Panc1 (cell line): ENCODE data around the gene SPAM1. TPM values are rescaled to one million over a fixed set of nuclear protein-coding genes. Genes with fewer than 3 reads are reported as not detected.

ENCODE experiments used
- ATAC-seq: fragments of 200-7000 bp; cut with Tn5 transposase; 2 replicates; pipeline ENCODE4 v1.9.1; 2020; ENCODE audit warnings: mild to moderate bottlenecking, moderate library complexity
- BruUV-seq: library from RNA; stranded (reverse); fragments of 400-500 nt; replicated peaks from 2 replicates; lab custom pipeline; 2021; lab: Mats Ljungman, UMichigan
- CTCF ChIA-PET: fragments of 300-600 bp; sonication (Branson Sonifier 250); formaldehyde crosslinking; loops from one replicate; lab custom pipeline; 2022; ENCODE audit warnings: antibody characterized with exemption; lab: Charles Lee
- POLR2A ChIA-PET: fragments of 300-600 bp; sonication (Branson Sonifier 250); formaldehyde crosslinking; loops from one replicate; lab custom pipeline; 2022; ENCODE audit warnings: antibody characterized with exemption; lab: Charles Lee
- DNase-seq: peaks from one replicate; pipeline ENCODE4 v3.0.0-alpha.2; 2010; ENCODE audit warnings: low read depth, low spot score
- H3K27ac ChIP-seq: 2 replicates; pipeline ENCODE4 v1.5.1; 2011; ENCODE audit warnings: mild to moderate bottlenecking, low read length, inconsistent platforms
- H3K27me3 ChIP-seq: fragments of 200-500 bp; sonication (Bioruptor generic); 2 replicates; pipeline ENCODE4 v1.6.0; 2014; ENCODE audit warnings: low read length, inconsistent platforms; ENCODE audit not compliant: control insufficient read depth, insufficient read depth
- H3K36me3 ChIP-seq: fragments of 200-500 bp; sonication (Bioruptor generic); 2 replicates; pipeline ENCODE4 v1.5.1; 2014; ENCODE audit warnings: inconsistent platforms, mild to moderate bottlenecking, low read length, moderate library complexity; ENCODE audit not compliant: control insufficient read depth, insufficient read depth
- H3K4me1 ChIP-seq: 2 replicates; pipeline ENCODE4 v1.5.1; 2011; ENCODE audit warnings: inconsistent platforms, mild to moderate bottlenecking, low read length, moderate library complexity; ENCODE audit not compliant: control insufficient read depth, insufficient read depth
- H3K4me3 ChIP-seq, 2 experiments: 2 replicates each; pipeline ENCODE4 v1.5.1; 2011 to 2012; ENCODE audit warnings: low read depth in 2 of 2, low read length in 2 of 2, mild to moderate bottlenecking in 2 of 2, inconsistent platforms in 1 of 2, moderate library complexity in 1 of 2
- H3K9me3 ChIP-seq: fragments of 200-500 bp; sonication (Bioruptor generic); 2 replicates; pipeline ENCODE4 v1.5.1; 2014; ENCODE audit warnings: low read depth, mild to moderate bottlenecking, inconsistent platforms, low read length, moderate library complexity; ENCODE audit not compliant: control insufficient read depth, insufficient read depth
- CTCF ChIP-seq: fragments of 450-650 bp; IDR thresholded peaks from 2 replicates; pipeline ENCODE4 v1.5.1; 2017; ENCODE audit warnings: mild to moderate bottlenecking
- POLR2AphosphoS5 ChIP-seq: IDR thresholded peaks from 2 replicates; pipeline ENCODE4 v1.6.1; 2012; ENCODE audit warnings: mild to moderate bottlenecking, low read depth, low read length, moderate library complexity
- REST ChIP-seq, 2 experiments: IDR thresholded peaks; 2 replicates each; pipeline ENCODE4 v1.6.1; 2011 to 2012; ENCODE audit warnings: low read depth in 2 of 2, control low read depth in 1 of 2, low read length in 1 of 2, mild to moderate bottlenecking in 1 of 2, moderate library complexity in 1 of 2; ENCODE audit not compliant: insufficient read depth in 1 of 2
- SIN3A ChIP-seq: IDR thresholded peaks from 2 replicates; pipeline ENCODE4 v1.6.1; 2012; ENCODE audit warnings: low read depth, mild to moderate bottlenecking, low read length, moderate library complexity, borderline replicate concordance; ENCODE audit not compliant: insufficient read depth
- TCF7L2 ChIP-seq: IDR thresholded peaks from 2 replicates; pipeline ENCODE4 v1.6.1; 2011; ENCODE audit warnings: mild to moderate bottlenecking, low read depth, low read length, inconsistent platforms
- in situ Hi-C: cut with HindIII; loops from 2 replicates; pipeline ENCODE4 v1.10.0; 2016; ENCODE audit warnings: low sequenced_read_pairs, low pct_unique_long_range_greater_than_20kb
- intact Hi-C: fragments of 100-400 bp; cut with micrococcal nuclease; formaldehyde crosslinking; loops from one replicate; pipeline ENCODE4 v1.10.0; 2022; ENCODE audit not compliant: unreplicated experiment
- total RNA-seq: library from RNA; stranded (reverse); gene quantifications from one replicate; pipeline ENCODE4 v1.2.1, GENCODE V29; 2021; ENCODE audit not compliant: unreplicated experiment

The SPAM1 gene
- total RNA-seq, 1 experiment from 2014 or later: not detected

GRCh38 chr7:123987445-123987844 is 62.4 kb downstream of the SPAM1 start:
- POLR2A ChIA-PET: no interaction called here
- Histone ChIP-seq H3K4me1 (no peaks in the 10 kb centered on the region), H3K4me3 (no peak overlapping the region), H3K9me3 (no peaks in the 10 kb centered on the region), H3K27me3 (no peaks in the 10 kb centered on the region), H3K27ac (no peak overlapping the region), H3K36me3 (no peaks in the 10 kb centered on the region)
- CTCF ChIA-PET: no interaction called here
- in situ Hi-C loops (no loop called here), intact Hi-C loops (no loop called here)
- BruUV-seq: no TSS peak
- ATAC-seq (no peak), DNase-seq (no peak)
- TF ChIP-seq REST (IDR thresholded peaks at IDR 0.05; ENCODE audit: insufficient read depth in 1 of 2, low read depth in 2 of 2, low read length in 1 of 2) (no peak), POLR2AphosphoS5 (no peak), CTCF (no peak), TCF7L2 (no peak), SIN3A (no peak)

- in situ Hi-C loops (no loop called here), intact Hi-C loops (no loop called here)
- Histone ChIP-seq H3K36me3 (no peaks in the 10 kb centered on the region), H3K4me1 (no peaks in the 10 kb centered on the region), H3K27ac (no peak overlapping the region), H3K27me3 (no peaks in the 10 kb centered on the region), H3K4me3 (no peak overlapping the region), H3K9me3 (no peaks in the 10 kb centered on the region)
- ATAC-seq: no peak
- CTCF ChIA-PET: no interaction called here
- POLR2A ChIA-PET: no interaction called here
- no TSS peak for BruUV-seq
- no peak for DNase-seq
- TF ChIP-seq CTCF (no peak), POLR2AphosphoS5 (no peak), SIN3A (no peak), REST (IDR thresholded peaks at IDR 0.05; ENCODE audit: insufficient read depth in 1 of 2, low read depth in 2 of 2, low read length in 1 of 2) (no peak), TCF7L2 (no peak)
These were observed 68.0 kb downstream of the SPAM1 start for GRCh38 chr7:123992913-123993518.
